Large intestine (tissue), 12 donors: ENCODE measurements around the gene REPS2. TPM values are rescaled to one million over a fixed set of nuclear protein-coding genes. Genes with fewer than 3 reads are reported as not detected.

Experiments
- DNase-seq, 2 donors: peaks; one replicate each; pipeline versions ENCODE4 v3.0.0 to v3.0.0-alpha.2; 2013
- H3K27ac ChIP-seq: one replicate; pipeline ENCODE4 v1.5.1; 2013; ENCODE audit warnings: low read length
- H3K27me3 ChIP-seq: 2 replicates; pipeline ENCODE4 v1.6.1; 2013; ENCODE audit warnings: low read length; ENCODE audit not compliant: control insufficient read depth, insufficient read depth
- H3K36me3 ChIP-seq: 2 replicates; pipeline ENCODE4 v1.6.1; 2013; ENCODE audit warnings: low read length; ENCODE audit not compliant: control insufficient read depth, insufficient read depth
- H3K4me1 ChIP-seq: one replicate; pipeline ENCODE4 v1.6.1; 2013; ENCODE audit warnings: low read length; ENCODE audit not compliant: control insufficient read depth, insufficient read depth
- H3K4me3 ChIP-seq: one replicate; pipeline ENCODE4 v1.5.1; 2013; ENCODE audit warnings: low read length
- H3K9me3 ChIP-seq: one replicate; pipeline ENCODE4 v1.6.1; 2013; ENCODE audit warnings: mild to moderate bottlenecking, low read depth, low read length, moderate library complexity; ENCODE audit not compliant: control insufficient read depth
- WGBS: methylation state at CpG from one replicate; pipeline ENCODE4 v1.1.5; 2013; ENCODE audit warnings: low lambda C conversion rate; ENCODE audit not compliant: insufficient coverage; 5-methylcytosine and 5-hydroxymethylcytosine counted together
- long read RNA-seq, 11 donors: transcript quantifications; one replicate each; lab custom pipeline, GENCODE V29; 2026
- polyA plus RNA-seq: library from polyadenylated mRNA; unstranded; fragments of 120-200 nt; gene quantifications from one replicate; pipeline ENCODE4 v1.2.1, GENCODE V29; 2013

Gene REPS2
- 3.7 TPM for polyA plus RNA-seq
- long read RNA-seq, donor 1, result 0 reads
- long read RNA-seq, donor 2, result 0 reads
- long read RNA-seq, donor 3, result 0 reads
- long read RNA-seq, donor 4, result 0 reads
- long read RNA-seq, donor 5, result 0 reads
- long read RNA-seq, donor 6, result 0 reads
- long read RNA-seq, donor 7, partial matches to known transcripts, result 0 of 1 reads
- long read RNA-seq, donor 7, other reads (novel, unspliced or antisense), result 0 of 1 reads
- long read RNA-seq, donor 8, partial matches to known transcripts, result 0 of 1 reads
- long read RNA-seq, donor 8, other reads (novel, unspliced or antisense), result 0 of 1 reads
- long read RNA-seq, donor 9, result 0 reads
- long read RNA-seq, donor 10, full-length matches to known transcripts, result 2 of 2 reads
- long read RNA-seq, donor 10, partial matches to known transcripts, result 0 of 2 reads
- long read RNA-seq, donor 10, other reads (novel, unspliced or antisense), result 0 of 2 reads
- long read RNA-seq, donor 11, partial matches to known transcripts, result 0 of 1 reads
- long read RNA-seq, donor 11, other reads (novel, unspliced or antisense), result 0 of 1 reads

- Histone ChIP-seq H3K27me3 (no peaks in the 10 kb centered on the region), H3K4me3 (peak within 1 kb of the TSS; percentile 63), H3K4me1 (no peaks in the 10 kb centered on the region), H3K27ac (peak within 1 kb of the TSS; percentile 63), H3K36me3 (no peaks in the 10 kb centered on the region), H3K9me3 (no peaks in the 10 kb centered on the region)
- DNase-seq, result peak; percentile 78 to 87
- no CpG with 5 or more reads among the region's 71 CpGs for WGBS
These were observed at the start of gene REPS2 for GRCh38 chrX:16946361-16946964. REPS2 (plus strand) TSS chrX:16946658; CDS start chrX:16946862, 204 bp downstream.

GRCh38 chrX:16897445-16897844 lies 49.0 kb upstream of the REPS2 start:
- Histone ChIP-seq H3K4me3 (no peak overlapping the region), H3K27me3 (no peaks in the 10 kb centered on the region), H3K36me3 (no peaks in the 10 kb centered on the region), H3K4me1 (no peaks in the 10 kb centered on the region), H3K27ac (no peak overlapping the region), H3K9me3 (no peaks in the 10 kb centered on the region)
- no CpG with 5 or more reads among the region's 2 CpGs for WGBS
- DNase-seq, result no peak

DNA sequence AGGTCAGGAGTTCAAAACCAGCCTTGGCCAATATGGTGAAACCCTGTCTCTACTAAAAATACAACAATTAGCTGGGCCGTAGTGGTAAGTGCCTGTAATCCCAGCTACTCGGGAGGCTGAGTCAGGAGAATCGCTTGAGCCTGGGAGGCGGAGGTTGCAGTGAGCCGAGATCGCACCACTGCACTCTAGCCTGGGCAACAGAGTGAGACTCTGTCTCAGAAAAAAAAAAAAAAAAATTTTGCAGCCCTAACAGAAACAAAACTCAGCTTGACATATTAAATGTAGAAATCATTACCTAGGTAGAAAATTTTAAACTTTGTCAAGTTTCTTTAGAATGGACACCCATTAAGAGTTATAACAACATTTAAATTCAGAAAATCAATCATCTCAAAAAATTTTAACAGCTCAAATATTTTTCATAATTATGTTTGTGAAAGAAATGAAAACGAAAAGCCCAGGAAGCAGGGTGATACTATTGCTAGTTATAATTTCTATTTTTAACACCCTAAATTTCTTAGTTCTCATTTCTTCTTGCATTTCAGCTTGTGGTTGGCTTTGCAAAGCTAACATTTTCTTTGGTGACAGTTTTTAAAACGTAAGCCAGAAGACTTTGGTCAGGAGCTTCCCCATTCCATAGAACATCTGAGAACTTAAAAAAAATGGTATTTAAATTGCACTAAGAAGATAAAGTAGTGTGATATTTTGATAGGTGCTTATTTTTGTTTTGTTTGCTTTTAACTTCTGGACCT lies 43.0 kb upstream of the REPS2 start:
- H3K27ac ChIP-seq, result no peak overlapping the region
- DNase-seq, result no peak
- no peak overlapping the region for H3K4me3 ChIP-seq
- 100% methylated on average over 1 of the region's 8 CpGs for WGBS
- H3K27me3 ChIP-seq, result no peaks in the 10 kb centered on the region
- no peaks in the 10 kb centered on the region for H3K4me1 ChIP-seq
- H3K9me3 ChIP-seq, result no peaks in the 10 kb centered on the region
- H3K36me3 ChIP-seq, result no peaks in the 10 kb centered on the region

GRCh38 chrX:16910376-16910775 lies 36.1 kb upstream of the REPS2 start:
- H3K4me3 ChIP-seq, result no peak overlapping the region
- no peaks in the 10 kb centered on the region for H3K36me3 ChIP-seq
- no peaks in the 10 kb centered on the region for H3K4me1 ChIP-seq
- H3K27me3 ChIP-seq, result no peaks in the 10 kb centered on the region
- WGBS, result no CpG with 5 or more reads among the region's 1 CpG
- H3K9me3 ChIP-seq, result no peaks in the 10 kb centered on the region
- no peak for DNase-seq
- no peak overlapping the region for H3K27ac ChIP-seq

DNA sequence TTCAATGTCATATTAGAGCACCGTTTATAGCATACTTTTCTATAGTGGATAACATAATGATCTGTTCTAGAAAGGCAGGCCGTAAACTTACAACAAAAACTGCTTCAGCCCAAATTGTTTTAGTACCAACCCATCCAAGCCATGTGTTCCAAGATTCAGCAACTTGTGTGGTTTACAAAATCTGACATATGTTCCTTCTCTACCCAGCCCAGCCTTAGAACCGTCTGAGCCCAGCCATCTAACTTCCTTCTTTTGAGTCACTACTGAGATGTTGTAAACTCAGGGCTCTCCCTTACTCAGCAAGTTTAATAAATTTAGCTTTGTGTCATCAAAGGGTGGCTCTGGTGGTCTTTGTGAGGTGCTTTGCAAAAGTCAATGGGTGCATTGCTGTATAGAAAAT lies 32.4 kb upstream of the REPS2 start:
- no peaks in the 10 kb centered on the region for H3K4me1 ChIP-seq
- no peaks in the 10 kb centered on the region for H3K36me3 ChIP-seq
- no peak overlapping the region for H3K27ac ChIP-seq
- 67% methylated on average over 1 of the region's 3 CpGs for WGBS
- H3K4me3 ChIP-seq, result no peak overlapping the region
- H3K27me3 ChIP-seq, result no peaks in the 10 kb centered on the region
- H3K9me3 ChIP-seq, result no peaks in the 10 kb centered on the region
- DNase-seq, result no peak

DNA sequence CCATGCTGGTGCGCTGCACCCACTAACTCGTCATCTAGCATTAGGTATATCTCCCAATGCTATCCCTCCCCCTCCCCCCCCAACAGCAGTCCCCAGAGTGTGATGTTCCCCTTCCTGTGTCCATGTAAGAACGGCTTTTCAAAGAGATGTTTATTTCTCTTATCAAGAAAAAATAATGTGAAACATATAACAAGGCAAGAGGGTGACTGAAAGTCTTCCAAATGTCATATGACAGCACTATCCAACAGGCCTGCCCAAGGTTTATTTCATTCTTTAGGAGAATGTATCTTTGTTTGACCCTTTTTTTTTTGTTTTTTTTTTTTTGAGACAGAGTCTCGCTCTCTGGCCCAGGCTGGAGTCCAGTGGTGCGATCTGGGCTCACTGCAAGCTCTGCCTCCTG lies 29.9 kb upstream of the REPS2 start:
- no peaks in the 10 kb centered on the region for H3K36me3 ChIP-seq
- no peak overlapping the region for H3K4me3 ChIP-seq
- H3K27me3 ChIP-seq, result no peaks in the 10 kb centered on the region
- H3K4me1 ChIP-seq, result no peaks in the 10 kb centered on the region
- no CpG with 5 or more reads among the region's 5 CpGs for WGBS
- H3K9me3 ChIP-seq, result no peaks in the 10 kb centered on the region
- no peak for DNase-seq
- H3K27ac ChIP-seq, result no peak overlapping the region

GRCh38 chrX:16917120-16917519 lies 29.3 kb upstream of the REPS2 start:
- WGBS, result no CpG with 5 or more reads among the region's 6 CpGs
- H3K4me3 ChIP-seq, result no peak overlapping the region

GRCh38 chrX:16918979-16919378 lies 27.5 kb upstream of the REPS2 start:
- no peak for DNase-seq
- H3K9me3 ChIP-seq, result no peaks in the 10 kb centered on the region

More at GRCh38 chrX:16917120-16917519, 29.3 kb upstream of the REPS2 start:
- H3K9me3 ChIP-seq, result no peaks in the 10 kb centered on the region
- DNase-seq, result no peak
- H3K4me1 ChIP-seq, result no peaks in the 10 kb centered on the region
- no peak overlapping the region for H3K27ac ChIP-seq
- no peaks in the 10 kb centered on the region for H3K27me3 ChIP-seq
- no peaks in the 10 kb centered on the region for H3K36me3 ChIP-seq

DNA sequence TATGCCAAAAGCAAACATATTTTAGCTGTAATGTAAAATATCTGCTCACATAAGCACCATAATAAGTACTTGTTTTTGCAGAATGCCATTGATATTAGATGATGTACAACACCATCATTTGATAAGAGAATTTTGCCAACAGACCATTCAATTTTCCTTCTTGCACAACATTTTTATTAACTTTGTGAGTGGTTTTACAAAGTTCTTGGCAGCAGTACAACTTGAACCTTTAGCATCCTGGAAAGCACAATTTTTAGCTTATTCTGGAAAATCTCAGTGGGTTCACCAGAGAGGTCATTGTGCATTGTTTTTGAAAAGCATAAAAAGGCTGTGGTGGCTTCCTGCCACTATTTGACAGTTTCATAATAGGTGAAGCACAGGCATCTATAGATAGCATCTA lies 26.4 kb upstream of the REPS2 start:
- H3K27ac ChIP-seq, result no peak overlapping the region
- H3K9me3 ChIP-seq, result no peaks in the 10 kb centered on the region
- no peaks in the 10 kb centered on the region for H3K27me3 ChIP-seq
- H3K4me1 ChIP-seq, result no peaks in the 10 kb centered on the region
- H3K4me3 ChIP-seq, result no peak overlapping the region
- DNase-seq, result no peak
- no peaks in the 10 kb centered on the region for H3K36me3 ChIP-seq

More at GRCh38 chrX:16918979-16919378, 27.5 kb upstream of the REPS2 start:
- no peaks in the 10 kb centered on the region for H3K27me3 ChIP-seq
- no peak overlapping the region for H3K4me3 ChIP-seq
- H3K27ac ChIP-seq, result no peak overlapping the region
- H3K4me1 ChIP-seq, result no peaks in the 10 kb centered on the region
- no peaks in the 10 kb centered on the region for H3K36me3 ChIP-seq

DNA sequence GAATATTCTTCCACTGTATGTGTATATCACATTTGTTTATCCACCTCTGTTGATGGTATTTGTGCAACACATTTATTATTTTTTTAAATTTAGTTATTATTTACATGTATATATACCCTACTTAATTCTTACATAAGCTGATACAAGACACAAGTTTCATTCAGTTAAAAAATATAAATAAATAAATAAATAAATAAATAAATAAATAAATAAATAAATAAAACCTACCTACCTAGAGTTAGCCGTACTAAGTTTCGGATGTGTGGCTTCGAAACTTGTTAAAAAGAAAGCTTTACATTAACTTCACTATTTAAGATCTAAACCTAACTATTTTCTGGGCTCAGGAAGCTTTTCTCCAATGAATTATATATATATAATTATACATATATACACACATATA lies 23.3 kb upstream of the REPS2 start:
- Histone ChIP-seq H3K36me3 (no peaks in the 10 kb centered on the region), H3K4me3 (no peak overlapping the region), H3K4me1 (no peaks in the 10 kb centered on the region), H3K27ac (no peak overlapping the region), H3K27me3 (no peaks in the 10 kb centered on the region), H3K9me3 (no peaks in the 10 kb centered on the region)
- DNase-seq, result no peak
- WGBS, result no CpG with 5 or more reads among the region's 3 CpGs
